C4-2B (cell line): ENCODE results near the gene DUSP14.

Experiments
- H3K27ac ChIP-seq: fragments of 450-650 bp; 2 replicates; pipeline ENCODE4 v1.5.1; 2017
- ZFX ChIP-seq: fragments of 450-650 bp; IDR thresholded peaks from 2 replicates; pipeline ENCODE4 v1.6.1; 2017
- TF ChIP-seq, protein P1 (sequence below): fragments of 450-650 bp; conservative IDR thresholded peaks from 2 replicates; pipeline ENCODE4 v1.5.1; 2017; ENCODE audit warnings: mild to moderate bottlenecking

The DUSP14 gene

DNA sequence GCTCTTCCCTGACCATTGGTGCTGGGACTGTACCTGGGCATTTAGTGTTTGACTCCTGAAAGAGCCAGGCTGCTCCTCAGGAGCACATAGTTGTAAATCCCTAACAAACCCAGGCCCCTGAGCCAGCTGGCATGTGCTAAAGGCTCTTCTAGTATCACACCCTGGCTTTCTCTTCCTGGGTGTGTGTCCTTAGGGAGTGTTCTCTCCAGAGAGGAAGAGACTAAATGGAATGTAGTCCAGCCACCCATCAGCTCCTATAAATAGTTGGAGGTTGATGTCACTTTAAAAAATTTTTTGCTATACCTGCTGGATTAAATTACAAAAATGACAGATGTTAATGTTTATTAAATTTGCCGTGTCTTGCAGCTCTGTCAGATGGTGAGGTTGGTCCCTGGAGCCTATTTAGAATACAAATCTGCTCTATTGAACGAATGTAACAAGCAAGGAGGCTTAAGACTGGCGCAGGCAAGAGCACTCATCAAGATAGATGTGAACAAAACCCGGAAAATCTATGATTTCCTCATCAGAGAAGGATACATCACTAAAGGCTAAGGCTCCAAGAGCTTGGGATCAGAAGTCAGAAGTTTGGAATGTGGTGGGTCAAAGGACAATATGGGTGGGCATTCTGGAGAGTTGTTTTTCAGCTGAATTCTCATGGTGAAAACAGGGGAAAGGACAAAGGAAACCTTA lies 13.1 kb upstream of the DUSP14 start:
- TF ChIP-seq, protein P1, sequence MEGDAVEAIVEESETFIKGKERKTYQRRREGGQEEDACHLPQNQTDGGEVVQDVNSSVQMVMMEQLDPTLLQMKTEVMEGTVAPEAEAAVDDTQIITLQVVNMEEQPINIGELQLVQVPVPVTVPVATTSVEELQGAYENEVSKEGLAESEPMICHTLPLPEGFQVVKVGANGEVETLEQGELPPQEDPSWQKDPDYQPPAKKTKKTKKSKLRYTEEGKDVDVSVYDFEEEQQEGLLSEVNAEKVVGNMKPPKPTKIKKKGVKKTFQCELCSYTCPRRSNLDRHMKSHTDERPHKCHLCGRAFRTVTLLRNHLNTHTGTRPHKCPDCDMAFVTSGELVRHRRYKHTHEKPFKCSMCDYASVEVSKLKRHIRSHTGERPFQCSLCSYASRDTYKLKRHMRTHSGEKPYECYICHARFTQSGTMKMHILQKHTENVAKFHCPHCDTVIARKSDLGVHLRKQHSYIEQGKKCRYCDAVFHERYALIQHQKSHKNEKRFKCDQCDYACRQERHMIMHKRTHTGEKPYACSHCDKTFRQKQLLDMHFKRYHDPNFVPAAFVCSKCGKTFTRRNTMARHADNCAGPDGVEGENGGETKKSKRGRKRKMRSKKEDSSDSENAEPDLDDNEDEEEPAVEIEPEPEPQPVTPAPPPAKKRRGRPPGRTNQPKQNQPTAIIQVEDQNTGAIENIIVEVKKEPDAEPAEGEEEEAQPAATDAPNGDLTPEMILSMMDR = no peak
- TF ChIP-seq ZFX = no peak
- H3K27ac ChIP-seq = no peak overlapping the region

DNA sequence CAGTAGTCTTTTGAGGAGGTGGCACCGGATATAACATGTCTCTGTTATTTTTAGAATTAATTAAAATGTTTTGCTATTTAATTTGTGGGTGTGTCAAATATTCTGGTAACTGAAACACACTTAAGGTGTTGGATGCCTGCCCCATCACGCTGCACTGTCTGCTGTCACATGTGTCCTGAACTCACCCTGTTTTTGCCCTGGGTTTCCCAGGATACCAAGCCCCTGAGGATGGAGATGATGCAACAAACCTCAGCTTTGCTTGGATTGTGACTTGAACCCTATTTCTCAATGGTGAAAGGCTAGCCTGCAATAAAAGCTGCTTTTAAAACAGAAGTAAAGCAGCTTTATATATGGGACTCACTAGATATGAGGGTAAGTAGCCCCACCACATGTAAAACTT lies 11.5 kb upstream of the DUSP14 start:
- TF ChIP-seq, protein P1 = no peak
- TF ChIP-seq ZFX = no peak
- no peak overlapping the region for H3K27ac ChIP-seq

DNA sequence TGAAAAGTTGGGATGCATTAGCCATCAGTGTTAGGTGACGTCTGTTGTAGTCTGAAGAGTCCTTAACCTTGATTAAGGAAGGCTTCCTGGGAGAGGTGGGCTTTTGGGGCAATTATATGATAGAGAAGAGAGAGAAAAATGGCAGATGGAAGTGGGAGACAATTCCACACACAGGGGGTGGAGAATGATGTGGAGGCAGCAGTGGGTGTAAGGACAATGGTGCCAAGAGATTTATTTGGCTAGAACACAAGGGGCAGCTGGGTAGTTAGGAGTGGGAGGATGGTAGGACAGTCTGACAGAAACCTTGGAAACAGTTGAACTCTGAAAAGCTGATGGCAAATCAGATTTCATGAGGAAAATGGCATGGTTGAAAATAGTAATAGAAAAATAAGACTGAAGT lies 10.7 kb upstream of the DUSP14 start:
- H3K27ac ChIP-seq = no peak overlapping the region
- no peak for TF ChIP-seq ZFX
- TF ChIP-seq, protein P1 = no peak

DNA sequence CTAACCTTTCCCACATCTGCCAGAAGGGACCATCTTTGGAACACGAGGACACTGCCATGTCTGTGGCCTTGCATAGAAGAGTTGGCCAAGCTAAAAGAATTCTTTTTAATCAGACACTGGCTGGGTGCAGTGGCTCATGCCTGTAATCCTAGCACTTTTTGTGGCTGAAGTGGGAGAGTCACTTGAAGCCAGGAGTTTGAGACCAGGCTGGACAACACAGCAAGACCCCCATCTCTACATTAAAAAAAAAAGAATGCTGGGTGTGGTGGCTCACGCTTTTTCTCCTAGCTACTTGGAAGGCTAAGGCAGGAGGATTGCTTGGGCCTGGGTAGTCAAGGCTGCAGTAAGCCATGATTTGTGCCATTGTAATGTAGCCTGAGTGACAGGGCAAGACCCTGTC lies 9.3 kb upstream of the DUSP14 start:
- H3K27ac ChIP-seq = no peak overlapping the region
- TF ChIP-seq ZFX = no peak
- TF ChIP-seq, protein P1 = no peak

DNA sequence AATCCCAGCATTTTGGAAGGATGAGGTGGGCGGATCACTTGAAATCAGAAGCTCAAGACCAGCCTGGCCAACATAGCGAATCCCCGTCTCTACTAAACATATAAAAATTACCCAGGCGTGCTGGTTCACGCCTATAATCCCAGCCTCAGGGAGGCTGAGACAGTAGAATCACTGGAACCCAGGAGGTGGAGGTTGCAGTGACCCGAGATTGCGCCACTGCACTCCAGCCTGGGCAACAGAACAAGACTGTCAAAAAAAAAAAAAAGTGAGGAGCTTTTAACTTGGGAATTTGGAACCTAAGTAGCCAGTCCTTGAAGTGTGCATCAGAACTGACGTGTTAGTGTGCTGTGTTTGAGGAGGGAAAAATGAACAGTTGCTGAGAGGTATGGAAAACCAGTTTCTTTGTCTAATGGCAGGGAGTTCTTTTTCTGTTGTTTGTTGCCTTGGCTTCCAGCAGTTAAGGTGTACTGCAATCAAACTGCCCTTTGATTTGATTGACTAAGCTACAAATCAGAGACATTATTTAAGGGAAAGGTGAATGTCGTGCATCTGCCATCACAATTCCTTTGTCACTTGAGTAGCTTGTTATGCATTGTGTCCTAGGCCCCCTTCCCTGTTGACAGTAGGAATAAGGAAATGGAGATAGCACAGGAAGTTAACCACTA lies 8.6 kb upstream of the DUSP14 start:
- TF ChIP-seq, protein P1 = no peak
- TF ChIP-seq ZFX = no peak
- H3K27ac ChIP-seq = no peak overlapping the region

DNA sequence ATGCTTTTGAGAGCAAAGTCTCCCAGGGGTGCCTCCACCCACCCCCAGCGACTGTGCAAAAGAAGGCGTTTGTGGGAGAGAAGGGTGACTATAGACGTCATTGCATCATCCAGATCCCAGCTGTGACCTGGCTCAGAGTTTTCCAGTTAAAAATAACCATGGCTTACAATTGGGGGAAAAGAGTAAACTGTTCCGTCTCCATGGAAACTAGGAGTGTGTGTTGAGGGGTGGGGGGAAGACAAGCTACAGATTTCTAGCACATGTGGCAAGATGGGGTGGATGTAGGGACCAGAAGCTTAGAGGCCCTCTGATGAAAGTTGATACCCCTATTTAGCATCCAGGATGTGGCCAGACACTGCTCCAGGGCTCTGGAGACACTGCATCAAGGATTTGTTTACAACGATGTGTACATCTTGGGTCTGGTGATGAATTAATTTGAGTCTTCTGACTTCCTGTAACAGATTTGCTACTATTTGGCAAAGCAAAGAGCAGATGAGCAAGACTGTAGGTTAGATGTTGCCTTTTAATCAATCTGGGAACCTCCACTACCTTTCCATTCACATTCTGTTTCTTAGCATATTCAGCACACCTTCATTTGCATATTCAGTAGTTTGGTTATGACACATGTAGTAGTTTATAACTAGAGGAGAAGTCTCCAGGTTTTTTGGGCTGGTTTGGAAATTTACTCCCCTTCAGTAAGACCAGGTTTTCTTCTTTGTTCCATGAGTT lies 6.2 kb upstream of the DUSP14 start:
- no peak overlapping the region for H3K27ac ChIP-seq
- TF ChIP-seq ZFX = no peak
- TF ChIP-seq, protein P1 = no peak
